Nasal cavity respiratory epithelium epithelial cell of viscerocranial mucosa (primary cell): ENCODE data around the gene MARCOL. TPM values are rescaled to one million over a fixed set of nuclear protein-coding genes. Genes with fewer than 3 reads are reported as not detected.

Experiments
- total RNA-seq: library from RNA; depleted of rRNA; stranded (reverse); fragments of >200 nt; gene quantifications from 2 replicates; pipeline ENCODE4 v1.2.3, GENCODE V29; 2014

Gene MARCOL, protein sequence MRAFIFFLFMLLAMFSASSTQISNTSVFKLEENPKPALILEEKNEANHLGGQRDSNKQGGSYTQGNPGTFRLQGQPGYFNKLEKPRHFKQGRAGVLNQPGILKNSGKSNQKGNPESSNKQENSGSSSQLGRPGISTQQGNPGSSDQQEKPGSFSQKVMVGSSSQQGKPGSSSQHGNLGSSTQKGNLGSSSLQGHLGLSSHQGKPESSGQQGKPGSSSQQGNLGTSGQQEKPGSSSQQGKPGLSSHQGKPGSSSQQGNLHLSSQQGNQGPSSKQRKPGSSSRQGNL
- total RNA-seq = not detected in 2 replicates

DNA sequence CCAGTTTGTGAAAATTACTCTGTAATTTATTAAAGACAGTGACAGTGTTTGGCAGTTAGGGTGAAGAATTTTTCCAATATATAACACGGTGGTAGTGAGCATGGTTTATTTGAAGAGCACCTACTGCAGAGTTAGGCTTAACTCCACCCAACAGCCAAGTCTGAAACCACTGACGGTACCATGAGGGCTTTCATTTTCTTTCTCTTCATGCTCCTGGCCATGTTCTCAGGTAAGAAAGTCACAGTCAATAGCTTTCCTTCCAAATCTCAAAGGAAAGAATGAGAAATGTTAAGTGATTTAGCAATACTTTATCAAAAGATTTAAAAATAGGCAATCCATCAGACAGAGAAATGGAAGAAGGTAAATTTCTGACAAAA lies at the start of gene MARCOL:
Gene MARCOL (plus strand): TSS at position 108 of the 377 bp plus-strand sequence. CDS start 73 bp downstream, at position 181.

DNA sequence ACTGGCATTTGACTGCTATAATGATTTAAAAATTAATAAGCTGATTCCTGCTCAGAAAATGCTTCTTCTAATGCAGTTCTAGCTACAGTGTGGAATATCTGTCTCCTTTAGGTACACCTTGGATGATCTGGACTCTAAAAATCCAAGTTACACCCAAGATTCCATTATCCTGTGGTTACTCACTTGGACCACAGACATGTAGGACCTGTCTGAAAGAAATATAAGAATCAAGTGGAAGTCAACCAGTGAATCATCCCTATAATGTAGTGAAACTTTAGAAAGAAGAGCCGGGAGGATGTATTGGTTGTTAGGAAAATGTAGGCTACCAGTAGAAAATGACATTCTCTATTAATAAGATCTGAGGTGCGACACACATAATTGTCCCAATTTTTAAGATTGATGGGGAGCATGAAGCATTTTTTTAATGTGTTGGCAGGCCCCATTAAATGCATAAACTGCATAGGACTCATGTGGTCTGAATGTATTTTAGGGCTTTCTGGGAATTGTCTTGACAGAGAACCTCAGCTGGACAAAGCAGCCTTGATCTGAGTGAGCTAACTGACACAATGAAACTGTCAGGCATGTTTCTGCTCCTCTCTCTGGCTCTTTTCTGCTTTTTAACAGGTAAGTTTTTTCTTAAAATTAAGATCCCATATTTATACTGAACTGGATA lies 35.7 kb upstream of the MARCOL start, which contains the start of gene SPINK6:
Gene SPINK6 (plus strand): TSS at position 512 of the 673 bp plus-strand sequence. CDS start 55 bp downstream, at position 567.

DNA sequence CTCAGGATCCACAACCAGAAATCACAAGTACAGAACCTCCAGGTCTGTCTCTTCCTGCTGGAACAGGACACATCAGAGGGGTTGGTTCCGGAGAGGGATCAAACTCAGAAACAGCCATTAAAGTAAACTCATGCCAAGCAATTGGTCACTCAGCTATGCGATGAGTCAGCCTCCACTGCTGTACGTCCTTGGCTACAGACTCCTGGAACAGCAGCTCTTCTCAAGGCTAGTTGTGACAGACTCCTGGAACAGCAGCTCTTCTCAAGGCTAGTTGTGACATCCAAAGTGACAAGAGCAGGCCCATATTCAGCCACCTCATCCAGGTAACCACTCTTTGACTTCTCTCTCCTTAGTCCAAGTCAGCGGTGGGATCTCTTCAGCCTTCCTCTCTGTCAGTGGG lies 30.2 kb downstream of the MARCOL start, which contains the start of gene SPINK13:
Gene SPINK13 (plus strand): TSS at position 229 of the 400 bp plus-strand sequence. CDS start 1,279 bp downstream, outside the sequence.

Other genes with a start within 250 kb of the MARCOL start
- gene SPINK5, start 174.5 kb upstream of the MARCOL start, total RNA-seq = 30.3 and 51.3 TPM in 2 replicates
- gene SPINK14, start 70.0 kb upstream of the MARCOL start, total RNA-seq = not detected in 2 replicates
- 1.7 TPM in 1 of 2 replicates, not detected in the other for gene SPINK6, start 35.5 kb upstream of the MARCOL start, total RNA-seq
- not detected in 2 replicates for gene SPINK13, start 30.3 kb downstream of the MARCOL start, total RNA-seq
- gene SPINK7, start 73.9 kb downstream of the MARCOL start, total RNA-seq = 1.9 and 37.3 TPM in 2 replicates
- not detected in 2 replicates for gene SPINK9, start 97.0 kb downstream of the MARCOL start, total RNA-seq
- 33.5 and 50.0 TPM in 2 replicates for gene FBXO38, start 145.4 kb downstream of the MARCOL start, total RNA-seq